ENCODE measurements around the gene TUB.
A peak's percentile ranks its signal among the peaks of the same experiment; 100 is the strongest.

The TUB gene

DNA sequence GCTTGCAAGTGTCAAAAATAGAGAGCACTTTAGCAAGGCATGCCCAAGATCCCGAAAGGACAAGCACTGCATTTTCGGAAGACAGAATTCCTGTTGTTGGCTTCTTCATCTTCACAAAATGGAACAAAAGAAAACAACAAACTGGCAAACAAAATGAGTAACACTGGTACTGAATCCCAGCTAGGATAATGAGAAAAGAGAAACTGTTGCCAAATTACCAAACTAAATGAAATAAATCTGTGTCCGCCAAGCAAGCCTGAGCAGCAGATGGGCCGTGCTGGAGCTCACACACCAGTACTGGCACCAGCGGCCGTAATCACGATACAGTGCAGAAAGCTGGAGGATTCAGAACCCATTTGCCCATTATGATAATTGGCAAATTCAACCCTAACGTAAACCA lies 30.6 kb downstream of the TUB start:
- no peak for DNase-seq

DNA sequence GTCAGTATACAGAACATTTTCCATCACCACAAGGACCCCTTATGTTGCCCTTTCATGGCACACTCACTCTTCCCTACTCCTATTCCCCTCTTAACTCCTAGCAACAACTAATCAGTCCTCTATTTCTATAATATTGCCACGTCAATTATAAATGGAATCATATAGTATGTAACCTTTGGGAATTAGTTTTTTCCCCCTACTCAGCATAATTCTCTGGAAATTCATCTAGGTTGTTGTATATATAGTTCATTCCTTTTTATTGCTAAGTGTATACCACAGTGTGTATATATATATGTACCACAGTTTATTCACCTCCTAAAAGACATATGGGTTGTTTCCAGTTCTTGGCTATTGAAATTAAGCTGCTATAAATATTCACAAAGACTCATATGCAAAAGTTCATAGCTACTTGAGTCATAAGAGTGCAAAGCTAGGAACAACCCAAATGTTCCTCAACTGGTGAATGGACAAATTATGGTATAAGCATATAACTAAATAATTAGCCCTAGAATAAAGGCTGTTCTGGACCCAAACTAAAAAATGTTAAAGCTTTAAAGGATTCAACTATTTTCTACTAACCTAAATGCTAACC lies 41.3 kb downstream of the TUB start:
- DNase-seq = no peak

DNA sequence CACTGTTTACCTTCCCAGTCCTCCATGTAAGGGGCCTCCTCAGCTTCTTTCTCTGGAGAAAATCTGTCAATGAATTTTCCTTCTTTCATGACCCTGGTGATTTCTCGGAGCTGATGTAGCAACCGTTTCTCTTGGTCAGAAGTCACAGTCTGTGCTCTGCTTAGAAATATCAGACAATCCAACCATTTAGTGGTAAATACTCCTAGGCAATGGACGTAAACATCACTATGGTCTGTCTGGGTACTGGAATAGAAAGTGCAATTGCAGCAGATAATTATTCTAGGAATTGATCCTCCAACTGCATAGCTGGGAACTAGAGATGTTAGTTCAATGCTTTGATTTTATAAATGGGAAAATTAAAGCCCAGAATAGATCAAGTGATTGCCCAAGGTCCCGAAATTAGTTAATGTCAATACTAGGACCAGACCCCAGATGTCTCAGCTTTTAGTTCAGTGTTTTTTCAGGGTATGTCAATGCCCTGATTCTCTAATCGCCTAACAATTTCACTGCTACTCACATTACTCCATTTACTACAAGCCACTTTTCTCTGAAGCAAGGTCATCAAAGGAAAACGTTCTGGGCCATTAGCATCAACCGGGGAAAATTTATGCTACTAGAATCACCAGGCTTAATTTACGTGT lies 45.8 kb downstream of the TUB start:
- no peak for DNase-seq

DNA sequence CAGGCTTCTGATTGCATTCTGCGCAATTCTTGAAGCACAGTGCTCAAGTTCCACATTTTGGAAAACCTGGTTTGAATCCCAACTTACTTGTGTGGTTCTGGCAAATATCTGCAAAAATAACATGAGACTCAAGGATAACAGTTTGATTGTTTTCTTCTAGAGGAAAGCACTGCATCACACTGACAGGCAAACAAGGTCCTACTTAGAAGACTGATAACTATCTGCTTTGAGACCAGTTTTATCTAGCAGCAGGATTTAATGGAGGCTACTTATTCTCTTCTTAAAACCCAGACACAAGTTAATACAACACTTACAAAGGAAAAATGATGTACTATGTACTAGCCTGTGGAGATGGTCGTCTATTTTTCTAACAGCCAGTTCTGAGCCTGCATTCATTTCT lies 46.4 kb downstream of the TUB start:
- no peak for DNase-seq

DNA sequence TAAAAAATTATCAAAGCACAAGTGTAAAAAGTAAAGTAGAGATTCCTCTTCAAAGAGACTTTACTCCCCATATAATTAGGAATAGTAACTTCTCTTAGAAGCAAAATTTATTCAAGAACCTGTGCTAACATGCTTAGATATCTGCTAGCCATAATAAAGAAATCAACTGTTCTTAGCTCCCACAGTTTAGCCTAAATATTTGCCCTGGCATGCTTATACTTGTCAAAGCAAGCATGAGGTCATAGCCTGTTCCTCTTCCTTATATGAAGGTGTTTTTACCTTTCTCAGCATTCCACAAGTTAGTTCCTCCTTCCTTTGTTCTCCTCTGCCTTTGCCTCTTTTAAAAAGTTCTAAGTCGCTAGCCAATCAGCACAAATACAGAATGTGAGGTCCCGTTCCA lies 57.5 kb downstream of the TUB start:
- no peak for DNase-seq

DNA sequence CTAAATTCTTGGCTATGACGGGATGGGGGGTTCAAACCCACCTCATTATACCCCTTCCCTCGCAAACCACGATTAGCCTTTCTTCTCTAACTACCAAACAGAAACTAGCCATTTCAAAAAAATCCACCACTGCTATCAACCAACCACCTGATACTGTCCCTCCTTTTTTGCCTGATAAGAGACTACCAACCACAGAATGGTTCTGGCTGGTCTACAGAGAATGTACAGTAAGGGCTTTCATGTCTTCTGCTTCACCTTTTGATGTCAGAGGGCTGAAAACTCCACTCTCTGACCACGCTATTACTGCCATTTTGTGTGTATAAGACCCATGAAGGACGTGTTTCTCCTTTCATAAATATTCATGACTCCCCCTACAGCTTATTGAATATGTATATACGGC lies 68.7 kb downstream of the TUB start:
- peak; percentile 43 for DNase-seq
